SK-N-SH treated with all-trans-retinoic acid at 6 μM for 48 hours (cell line): ENCODE results near the gene KCNT2.

Source experiments
- ATAC-seq: fragments of 200-7000 bp; cut with Tn5 transposase; 3 replicates; pipeline ENCODE4 v1.9.1; 2020; ENCODE audit warnings: mild to moderate bottlenecking, moderate library complexity
- ARNTL ChIP-seq: fragments of 450-650 bp; formaldehyde crosslinking; IDR thresholded peaks from 2 replicates; pipeline ENCODE4 v1.5.0; 2020; ENCODE audit warnings: low read depth, mild to moderate bottlenecking, moderate library complexity, borderline replicate concordance
- BACH2 ChIP-seq: fragments of 250-450 bp; sonication (Bioruptor Pico); IDR thresholded peaks from 2 replicates; pipeline ENCODE4 v1.9.0; 2021; ENCODE audit warnings: mild to moderate bottlenecking, borderline replicate concordance
- CSDC2 ChIP-seq: fragments of 250-450 bp; sonication (Bioruptor Pico); IDR thresholded peaks from 2 replicates; pipeline ENCODE4 v1.5.0; 2020; ENCODE audit warnings: mild to moderate bottlenecking, moderate library complexity
- CSRNP3 ChIP-seq: fragments of 250-450 bp; sonication (Bioruptor Pico); IDR thresholded peaks from 2 replicates; pipeline ENCODE4 v1.5.1; 2021; ENCODE audit warnings: mild to moderate bottlenecking, moderate library complexity
- GLIS3 ChIP-seq: fragments of 250-450 bp; sonication (Bioruptor Pico); IDR thresholded peaks from 2 replicates; pipeline ENCODE4 v1.5.0; 2020; ENCODE audit warnings: mild to moderate bottlenecking, moderate library complexity
- ISL1 ChIP-seq: fragments of 250-450 bp; sonication (Bioruptor Pico); IDR thresholded peaks from 2 replicates; pipeline ENCODE4 v2.1.2; 2022; ENCODE audit warnings: mild to moderate bottlenecking, moderate library complexity
- OSR1 ChIP-seq: fragments of 250-450 bp; sonication (Bioruptor Pico); IDR thresholded peaks from 2 replicates; pipeline ENCODE4 v1.8.0; 2022; ENCODE audit warnings: moderate library complexity, mild to moderate bottlenecking, inconsistent platforms
- PATZ1 ChIP-seq: fragments of 250-450 bp; sonication (Bioruptor Pico); IDR thresholded peaks from 2 replicates; pipeline ENCODE4 v1.8.0; 2020; ENCODE audit warnings: mild to moderate bottlenecking, moderate library complexity, borderline replicate concordance
- PPARA ChIP-seq: fragments of 250-450 bp; sonication (Bioruptor Pico); IDR thresholded peaks from 2 replicates; pipeline ENCODE4 v1.5.0; 2020; ENCODE audit warnings: mild to moderate bottlenecking, borderline replicate concordance
- SNAI2 ChIP-seq: fragments of 250-450 bp; sonication (Bioruptor Pico); IDR thresholded peaks from 2 replicates; pipeline ENCODE4 v1.5.0; 2020; ENCODE audit warnings: mild to moderate bottlenecking, moderate library complexity
- TCF4 ChIP-seq: fragments of 250-450 bp; sonication (Bioruptor Pico); IDR thresholded peaks from 2 replicates; pipeline ENCODE4 v1.8.0; 2021; ENCODE audit warnings: mild to moderate bottlenecking, moderate library complexity, borderline replicate concordance
- TOX ChIP-seq: fragments of 250-450 bp; sonication (Bioruptor Pico); IDR thresholded peaks from 2 replicates; pipeline ENCODE4 v1.8.0; 2021; ENCODE audit warnings: mild to moderate bottlenecking, moderate library complexity, borderline replicate concordance
- ZFP3 ChIP-seq: fragments of 250-450 bp; sonication (Bioruptor Pico); IDR thresholded peaks from 2 replicates; pipeline ENCODE4 v1.5.0; 2020; ENCODE audit warnings: mild to moderate bottlenecking, moderate library complexity
- ZFP30 ChIP-seq: fragments of 450-650 bp; formaldehyde crosslinking; IDR thresholded peaks from 2 replicates; pipeline ENCODE4 v1.5.0; 2022; ENCODE audit warnings: mild to moderate bottlenecking, moderate library complexity
- ZNF565 ChIP-seq: fragments of 450-650 bp; formaldehyde crosslinking; conservative IDR thresholded peaks from 2 replicates; pipeline ENCODE4 v1.5.0; 2020; ENCODE audit warnings: low read depth, mild to moderate bottlenecking, moderate library complexity
- ZNF70 ChIP-seq: fragments of 450-650 bp; formaldehyde crosslinking; IDR thresholded peaks from 2 replicates; pipeline ENCODE4 v1.5.0; 2020; ENCODE audit warnings: mild to moderate bottlenecking, moderate library complexity
- ZNF8 ChIP-seq: fragments of 450-650 bp; formaldehyde crosslinking; IDR thresholded peaks from 2 replicates; pipeline ENCODE4 v1.5.0; 2020; ENCODE audit warnings: mild to moderate bottlenecking, moderate library complexity
- TF ChIP-seq, protein P1 (sequence below): fragments of 250-450 bp; sonication (Bioruptor Pico); IDR thresholded peaks from 2 replicates; pipeline ENCODE4 v1.5.0; 2020; ENCODE audit warnings: mild to moderate bottlenecking, moderate library complexity
- TF ChIP-seq, protein P2 (sequence below): fragments of 250-450 bp; sonication (Bioruptor Pico); IDR thresholded peaks from 2 replicates; pipeline ENCODE4 v1.5.1; 2020; ENCODE audit warnings: low read depth, mild to moderate bottlenecking, moderate library complexity

KCNT2 gene

GRCh38 chr1:196209983-196210382 is 398.3 kb downstream of the KCNT2 start (continued):
- TF ChIP-seq, protein P1, sequence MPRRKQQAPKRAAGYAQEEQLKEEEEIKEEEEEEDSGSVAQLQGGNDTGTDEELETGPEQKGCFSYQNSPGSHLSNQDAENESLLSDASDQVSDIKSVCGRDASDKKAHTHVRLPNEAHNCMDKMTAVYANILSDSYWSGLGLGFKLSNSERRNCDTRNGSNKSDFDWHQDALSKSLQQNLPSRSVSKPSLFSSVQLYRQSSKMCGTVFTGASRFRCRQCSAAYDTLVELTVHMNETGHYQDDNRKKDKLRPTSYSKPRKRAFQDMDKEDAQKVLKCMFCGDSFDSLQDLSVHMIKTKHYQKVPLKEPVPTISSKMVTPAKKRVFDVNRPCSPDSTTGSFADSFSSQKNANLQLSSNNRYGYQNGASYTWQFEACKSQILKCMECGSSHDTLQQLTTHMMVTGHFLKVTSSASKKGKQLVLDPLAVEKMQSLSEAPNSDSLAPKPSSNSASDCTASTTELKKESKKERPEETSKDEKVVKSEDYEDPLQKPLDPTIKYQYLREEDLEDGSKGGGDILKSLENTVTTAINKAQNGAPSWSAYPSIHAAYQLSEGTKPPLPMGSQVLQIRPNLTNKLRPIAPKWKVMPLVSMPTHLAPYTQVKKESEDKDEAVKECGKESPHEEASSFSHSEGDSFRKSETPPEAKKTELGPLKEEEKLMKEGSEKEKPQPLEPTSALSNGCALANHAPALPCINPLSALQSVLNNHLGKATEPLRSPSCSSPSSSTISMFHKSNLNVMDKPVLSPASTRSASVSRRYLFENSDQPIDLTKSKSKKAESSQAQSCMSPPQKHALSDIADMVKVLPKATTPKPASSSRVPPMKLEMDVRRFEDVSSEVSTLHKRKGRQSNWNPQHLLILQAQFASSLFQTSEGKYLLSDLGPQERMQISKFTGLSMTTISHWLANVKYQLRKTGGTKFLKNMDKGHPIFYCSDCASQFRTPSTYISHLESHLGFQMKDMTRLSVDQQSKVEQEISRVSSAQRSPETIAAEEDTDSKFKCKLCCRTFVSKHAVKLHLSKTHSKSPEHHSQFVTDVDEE (CRISPR knock-in tag), result no peak

DNA sequence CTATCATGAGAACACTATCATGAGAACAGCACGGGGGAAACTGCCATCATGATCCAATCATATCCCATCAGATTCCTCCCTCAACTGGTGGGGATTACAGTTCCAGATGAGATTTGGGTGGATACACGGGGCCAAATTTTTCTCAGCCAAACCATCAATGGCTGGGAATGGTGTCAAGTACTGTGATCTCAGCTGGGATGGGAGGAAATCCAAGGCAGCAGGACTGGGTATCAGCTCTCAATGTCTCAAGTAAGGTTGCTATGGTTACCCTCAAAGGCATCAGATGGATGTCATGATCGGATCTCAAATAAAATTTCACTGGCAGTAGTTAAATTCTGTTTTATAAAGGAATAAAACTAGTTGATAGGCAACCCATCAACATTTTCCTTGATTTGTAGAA is 399.0 kb downstream of the KCNT2 start:
- no peak for ATAC-seq
- no peak for TF ChIP-seq ZFP3 (CRISPR knock-in tag)
- no peak for TF ChIP-seq PPARA
- TF ChIP-seq TCF4 (CRISPR knock-in tag), result no peak
- TF ChIP-seq ZNF565 (CRISPR knock-in tag), result no peak
- TF ChIP-seq GLIS3 (CRISPR knock-in tag), result no peak
- TF ChIP-seq ZNF70 (CRISPR knock-in tag), result no peak
- no peak for TF ChIP-seq PATZ1
- TF ChIP-seq ARNTL (CRISPR knock-in tag), result no peak
- no peak for TF ChIP-seq SNAI2 (CRISPR knock-in tag)
- TF ChIP-seq, protein P2, sequence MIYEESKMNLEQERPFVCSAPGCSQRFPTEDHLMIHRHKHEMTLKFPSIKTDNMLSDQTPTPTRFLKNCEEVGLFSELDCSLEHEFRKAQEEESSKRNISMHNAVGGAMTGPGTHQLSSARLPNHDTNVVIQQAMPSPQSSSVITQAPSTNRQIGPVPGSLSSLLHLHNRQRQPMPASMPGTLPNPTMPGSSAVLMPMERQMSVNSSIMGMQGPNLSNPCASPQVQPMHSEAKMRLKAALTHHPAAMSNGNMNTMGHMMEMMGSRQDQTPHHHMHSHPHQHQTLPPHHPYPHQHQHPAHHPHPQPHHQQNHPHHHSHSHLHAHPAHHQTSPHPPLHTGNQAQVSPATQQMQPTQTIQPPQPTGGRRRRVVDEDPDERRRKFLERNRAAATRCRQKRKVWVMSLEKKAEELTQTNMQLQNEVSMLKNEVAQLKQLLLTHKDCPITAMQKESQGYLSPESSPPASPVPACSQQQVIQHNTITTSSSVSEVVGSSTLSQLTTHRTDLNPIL (CRISPR knock-in tag), result no peak
- TF ChIP-seq ZFP30, result no peak
- no peak for TF ChIP-seq TOX
- TF ChIP-seq OSR1, result no peak
- no peak for TF ChIP-seq ZNF8
- no peak for TF ChIP-seq ISL1 (CRISPR knock-in tag)
- no peak for TF ChIP-seq CSRNP3 (CRISPR knock-in tag)

DNA sequence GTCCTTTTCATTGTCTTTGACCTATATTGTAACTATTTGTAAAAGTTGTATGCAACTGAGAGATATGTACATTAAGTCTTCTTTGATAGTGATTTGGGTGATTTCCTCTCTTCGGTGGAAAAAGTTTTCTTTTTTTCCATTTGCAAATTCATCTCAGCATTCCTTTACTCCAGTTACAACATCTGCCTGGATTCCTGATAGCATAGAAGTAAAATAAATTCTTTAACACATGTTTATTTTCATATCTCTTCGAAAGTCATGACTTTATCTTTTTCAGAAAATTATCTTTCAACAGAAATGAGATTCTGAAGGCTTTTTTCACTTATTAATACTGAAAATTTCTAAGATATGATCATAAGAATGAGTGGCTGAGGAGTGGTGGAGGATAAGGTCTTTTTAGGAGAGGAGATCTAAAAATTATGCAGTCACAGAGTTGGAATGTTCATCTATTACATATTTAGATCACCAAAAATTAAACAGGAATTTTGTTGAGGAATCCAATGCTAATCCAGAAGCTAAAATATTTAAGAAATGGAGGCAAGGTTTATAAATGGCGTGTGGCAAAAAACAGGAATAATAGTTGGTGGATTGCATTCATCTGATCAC is 400.5 kb downstream of the KCNT2 start:
- no peak for ATAC-seq
- TF ChIP-seq GLIS3 (CRISPR knock-in tag), result no peak

DNA sequence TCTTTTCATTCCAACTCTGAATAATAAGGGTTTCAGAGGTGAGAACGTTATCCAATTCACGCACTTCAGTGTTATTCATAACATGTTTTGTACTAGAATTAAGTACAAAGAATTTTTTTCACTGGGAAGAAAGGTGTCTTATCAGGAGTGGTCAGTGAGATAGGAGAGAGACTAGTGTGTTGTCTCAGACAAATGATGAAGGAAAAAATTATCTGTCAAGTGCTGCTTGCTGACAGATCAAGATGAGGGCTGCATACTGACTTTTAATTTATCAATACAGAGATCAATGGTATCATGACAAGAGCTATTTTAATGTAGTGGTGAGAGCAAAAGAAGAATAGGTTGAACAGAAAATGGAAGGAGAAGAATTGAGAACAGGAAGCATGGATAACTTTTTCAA is 402.4 kb downstream of the KCNT2 start:
- no peak for ATAC-seq
- no peak for TF ChIP-seq ZFP30
- TF ChIP-seq ISL1 (CRISPR knock-in tag), result no peak
- TF ChIP-seq, protein P2 (CRISPR knock-in tag), result no peak
- TF ChIP-seq, protein P1 (CRISPR knock-in tag), result no peak
- TF ChIP-seq GLIS3 (CRISPR knock-in tag), result no peak
- no peak for TF ChIP-seq PPARA
- no peak for TF ChIP-seq OSR1
- no peak for TF ChIP-seq TOX
- no peak for TF ChIP-seq CSDC2
- TF ChIP-seq ZFP3 (CRISPR knock-in tag), result no peak
- no peak for TF ChIP-seq ARNTL (CRISPR knock-in tag)
- TF ChIP-seq PATZ1, result no peak
- no peak for TF ChIP-seq BACH2 (CRISPR knock-in tag)
- no peak for TF ChIP-seq ZNF8
